GM10847 (cell line): ENCODE data around the gene SLC49A4.

Experiments used
- POLR2A ChIP-seq: IDR thresholded peaks from 2 replicates; pipeline ENCODE4 v1.6.1; 2011; ENCODE audit not compliant: insufficient read length; ENCODE audit errors: extremely low read depth

SLC49A4 gene

DNA sequence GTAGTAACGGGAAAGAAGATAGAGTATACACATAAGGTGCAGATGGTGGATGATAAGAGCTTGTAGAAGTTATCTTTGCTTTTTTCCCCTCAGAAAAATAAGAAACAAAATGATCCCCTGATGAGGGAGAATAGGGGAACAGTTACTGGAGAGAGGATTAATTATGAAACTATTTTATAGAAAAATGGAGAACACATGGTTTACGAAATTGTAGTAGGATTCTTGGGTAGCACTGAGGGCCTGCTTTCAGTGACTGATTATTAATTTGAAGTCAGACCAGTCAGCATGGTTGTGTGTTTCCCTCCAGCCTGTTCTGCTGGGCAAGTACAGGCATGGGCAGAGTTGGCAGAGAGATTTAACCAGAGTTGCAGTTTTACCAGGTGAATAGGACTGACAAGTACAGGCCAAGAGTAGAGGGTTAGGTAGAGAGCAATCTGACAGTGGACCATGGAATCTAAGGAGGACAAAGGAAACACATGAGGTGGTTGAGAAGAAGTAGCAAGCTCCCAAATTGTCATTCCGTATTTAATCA, 5.9 kb downstream of the SLC49A4 start:
- no peak for TF ChIP-seq POLR2A

DNA sequence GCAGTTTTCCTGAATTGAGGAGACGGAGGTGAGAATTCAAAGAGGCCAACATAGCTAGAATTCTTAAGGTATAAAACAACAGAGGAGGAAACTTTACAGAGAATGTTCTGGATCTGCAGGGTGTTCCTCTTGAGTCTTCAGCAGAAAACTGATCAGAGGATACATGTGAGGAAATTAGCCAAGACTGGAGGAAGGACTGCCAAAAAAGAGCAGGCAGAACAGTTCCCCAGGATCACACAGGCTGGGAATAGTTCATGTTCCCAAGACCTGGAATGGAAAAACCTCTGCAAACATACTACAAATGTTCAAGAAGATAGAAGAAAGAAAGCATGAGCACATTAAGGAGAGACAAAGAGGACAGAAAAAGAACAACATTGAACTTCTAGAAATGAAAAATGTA, 7.5 kb downstream of the SLC49A4 start:
- TF ChIP-seq POLR2A = no peak

GRCh38 chr3:122803977-122804376, 9.1 kb downstream of the SLC49A4 start:
- no peak for TF ChIP-seq POLR2A

GRCh38 chr3:122810734-122811133, 15.9 kb downstream of the SLC49A4 start:
- no peak for TF ChIP-seq POLR2A

GRCh38 chr3:122816587-122816986, 21.7 kb downstream of the SLC49A4 start:
- no peak for TF ChIP-seq POLR2A

DNA sequence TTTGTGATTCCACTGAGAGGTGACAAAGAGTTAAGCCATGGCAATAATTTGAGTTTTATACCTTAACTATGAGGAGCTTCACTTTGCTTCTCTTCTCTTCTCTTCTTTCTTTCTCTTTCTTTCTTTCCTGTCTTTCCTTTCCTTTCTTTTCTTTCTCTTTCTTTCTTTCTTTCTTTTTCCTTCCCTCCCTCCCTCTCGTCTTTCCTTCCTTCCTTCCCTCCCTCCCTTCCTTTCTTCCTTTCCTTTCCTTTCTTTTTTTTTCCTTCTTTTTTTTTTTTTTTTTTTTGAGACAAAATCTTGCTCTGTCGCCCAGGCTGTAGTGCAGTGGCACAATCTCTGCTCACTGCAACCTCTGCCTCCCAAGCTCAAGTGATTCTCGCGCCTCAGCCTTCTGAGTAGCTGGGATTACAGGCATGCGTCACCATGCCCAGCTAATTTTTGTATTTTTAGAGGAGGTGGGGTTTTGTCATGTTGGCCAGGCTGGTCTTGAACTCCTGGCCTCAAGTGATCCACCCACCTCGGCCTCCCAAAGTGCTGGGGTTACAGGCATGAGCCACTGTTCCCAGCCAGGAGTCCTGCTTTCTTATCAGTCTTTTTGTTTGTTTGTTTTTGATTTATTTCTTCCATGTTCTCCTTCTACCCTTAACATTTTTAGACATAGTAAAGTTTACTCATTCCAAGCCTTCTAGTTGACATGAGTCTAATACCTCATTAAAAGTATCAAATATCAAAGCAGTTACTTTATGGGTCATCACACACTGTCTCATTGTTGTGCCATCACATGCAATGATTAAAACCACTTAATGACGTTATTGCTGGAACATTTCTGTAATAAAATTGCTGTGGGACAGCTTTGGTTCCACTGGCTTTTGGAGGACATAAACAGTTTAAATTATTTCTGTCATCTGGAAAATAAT, 29.9 kb downstream of the SLC49A4 start:
- no peak for TF ChIP-seq POLR2A

GRCh38 chr3:122825460-122825859, 30.6 kb downstream of the SLC49A4 start:
- TF ChIP-seq POLR2A = no peak

DNA sequence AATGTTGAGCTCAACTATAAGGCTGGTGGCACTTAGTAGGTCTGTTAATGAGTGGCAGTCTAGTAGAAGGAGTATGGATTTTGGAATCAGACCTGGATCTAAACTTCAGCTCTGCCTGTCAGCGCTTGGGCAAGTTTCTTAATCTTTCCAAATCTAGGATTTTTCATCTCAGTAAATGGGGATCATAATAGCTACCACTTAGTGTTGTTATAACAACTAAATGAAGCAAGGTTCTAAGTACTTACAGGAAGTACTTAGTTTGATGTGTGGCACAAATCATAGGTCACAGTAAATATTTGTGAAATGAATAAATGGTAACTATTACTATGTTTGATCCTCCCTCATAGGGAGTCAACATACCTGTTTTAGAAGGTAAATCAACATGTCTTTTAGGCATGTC, 31.4 kb downstream of the SLC49A4 start:
- no peak for TF ChIP-seq POLR2A

- TF ChIP-seq POLR2A = no peak
Measured at GRCh38 chr3:122828281-122828680, 33.4 kb downstream of the SLC49A4 start.

GRCh38 chr3:122835590-122835989, 40.7 kb downstream of the SLC49A4 start:
- no peak for TF ChIP-seq POLR2A

DNA sequence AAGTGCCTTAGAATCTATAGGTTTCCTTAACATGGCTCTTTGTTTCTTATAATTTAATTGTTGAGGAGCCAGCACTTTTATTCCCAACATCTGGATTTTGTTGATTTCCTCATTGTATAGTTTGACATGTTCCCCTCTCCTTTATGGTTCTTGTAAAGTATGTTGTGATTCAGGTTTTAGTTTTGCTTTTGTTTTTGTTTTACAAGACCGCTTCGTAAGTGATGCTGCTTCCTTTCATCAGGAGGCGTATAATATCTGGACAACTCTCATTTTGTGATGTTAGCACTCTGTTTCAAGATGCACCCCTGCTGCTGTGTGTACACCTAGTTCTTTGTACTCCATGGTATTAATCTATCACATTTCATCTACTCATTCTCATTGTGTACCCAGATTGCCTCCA, 48.7 kb downstream of the SLC49A4 start:
- no peak for TF ChIP-seq POLR2A

DNA sequence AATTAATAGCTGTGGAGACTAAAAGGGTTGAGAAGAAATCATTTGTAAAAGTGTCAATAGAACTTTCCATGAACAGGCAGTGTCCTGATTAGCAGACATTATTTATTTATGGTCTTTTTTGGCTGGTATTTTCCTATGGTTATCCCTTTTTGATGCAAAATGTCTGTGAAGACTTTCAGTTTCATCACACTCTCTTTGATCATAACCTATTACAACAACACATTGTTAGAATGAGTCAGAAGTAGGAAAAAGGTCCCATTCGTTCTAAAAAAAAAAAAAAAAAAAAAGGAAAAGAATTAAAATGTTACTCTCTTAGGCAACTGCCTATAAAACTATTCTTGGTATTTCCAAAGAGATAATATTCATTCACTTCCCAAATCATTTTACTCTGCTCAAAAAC, 62.1 kb downstream of the SLC49A4 start:
- TF ChIP-seq POLR2A = no peak

- TF ChIP-seq POLR2A = no peak
Measured at GRCh38 chr3:122858373-122858772, 63.5 kb downstream of the SLC49A4 start.

DNA sequence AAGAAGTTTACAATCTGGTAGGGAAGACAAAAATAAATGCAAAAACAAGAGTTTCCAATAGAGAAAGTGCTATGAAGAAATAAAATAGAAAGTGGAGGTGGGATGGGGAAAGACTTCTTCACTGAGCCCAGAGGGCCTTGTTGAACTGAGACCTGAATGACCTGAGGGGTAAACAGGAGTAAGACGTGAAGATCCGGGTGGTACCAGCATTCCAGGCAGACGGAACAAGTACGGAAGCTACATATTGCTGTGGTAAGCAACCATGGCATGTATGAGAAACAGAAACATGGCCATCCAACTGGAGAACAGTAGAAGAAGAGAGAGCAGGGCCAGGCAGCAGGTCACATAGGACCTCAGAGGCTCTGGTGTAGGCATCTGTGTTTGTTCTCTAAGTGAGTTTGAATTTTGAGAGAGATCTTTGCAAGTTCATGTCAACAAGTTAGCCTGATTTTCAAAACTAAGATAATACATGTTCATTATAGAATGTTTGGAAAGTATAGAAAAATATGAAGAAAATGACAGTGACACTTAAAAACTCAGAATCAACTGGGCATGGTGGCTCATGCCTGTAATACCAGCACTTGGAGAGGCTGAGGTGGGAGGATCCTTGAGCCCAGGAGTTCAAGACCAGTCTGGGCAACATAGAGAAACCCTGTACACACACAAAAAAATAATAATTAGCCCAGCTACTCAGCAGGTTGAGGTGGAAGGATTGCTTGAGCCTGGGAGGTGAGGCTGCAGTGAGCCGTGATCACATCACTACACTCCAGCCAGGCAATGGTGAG, 64.3 kb downstream of the SLC49A4 start:
- no peak for TF ChIP-seq POLR2A

GRCh38 chr3:122862381-122862780, 67.5 kb downstream of the SLC49A4 start:
- no peak for TF ChIP-seq POLR2A

DNA sequence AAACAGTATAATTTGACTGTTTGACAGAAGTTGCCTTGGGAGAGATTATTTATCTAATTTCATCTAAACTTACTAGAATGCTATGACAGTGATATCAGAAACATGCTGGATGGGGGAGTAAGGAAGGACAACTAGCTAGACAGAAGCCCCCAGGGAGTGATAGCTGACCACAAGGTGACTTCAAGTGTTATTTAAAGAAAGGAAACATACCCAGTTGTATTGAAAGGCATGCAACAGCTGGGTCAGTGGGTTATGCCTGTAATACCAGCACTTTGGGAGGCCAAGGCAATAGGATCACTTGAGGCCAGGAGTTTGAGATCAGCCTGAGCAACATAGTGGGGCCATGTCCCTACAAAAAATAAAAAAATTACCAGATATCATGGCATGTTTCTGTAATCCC, 69.6 kb downstream of the SLC49A4 start:
- no peak for TF ChIP-seq POLR2A
